Measurements from ENCODE around the gene XRRA1.

XRRA1 gene

DNA sequence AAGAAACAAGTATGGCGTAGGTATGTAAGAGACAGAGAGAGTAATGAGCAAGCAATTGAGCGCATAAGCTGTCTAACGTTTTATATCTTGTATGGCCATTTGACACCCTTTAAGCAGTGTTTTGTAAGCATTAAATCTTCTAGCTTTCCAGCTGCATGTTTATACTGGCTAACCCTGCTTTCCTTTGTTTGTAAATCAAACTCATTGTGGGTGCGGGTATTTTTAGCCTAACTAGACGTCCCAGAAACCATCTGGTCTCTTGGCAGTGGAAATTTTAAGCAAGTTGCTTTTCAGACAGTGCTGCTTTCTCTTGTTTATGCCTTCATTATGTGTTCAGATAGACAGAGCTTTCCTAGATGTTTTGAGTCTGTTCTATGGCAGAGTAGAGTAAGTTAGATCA lies 126.7 kb downstream of the XRRA1 start:
- no peak for DNase-seq

DNA sequence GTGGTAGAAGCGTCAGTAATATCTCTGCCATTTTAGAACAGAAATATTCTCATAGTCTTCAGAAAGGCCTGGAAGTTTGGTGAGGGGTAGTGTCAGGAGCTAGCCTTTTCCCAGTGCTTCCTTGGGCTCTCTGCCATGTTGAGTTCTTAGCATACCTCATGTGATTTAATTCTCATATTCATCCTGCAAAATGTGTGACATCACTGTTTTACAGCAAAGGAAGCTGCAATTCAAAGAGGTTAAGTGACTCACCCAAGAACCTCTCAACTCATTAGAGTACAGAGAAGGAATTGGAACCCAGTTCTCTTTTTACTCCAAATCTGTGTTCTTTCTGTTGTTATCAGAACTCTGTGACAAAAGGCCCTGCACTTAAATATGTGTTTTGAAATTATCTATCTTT lies 128.1 kb downstream of the XRRA1 start:
- DNase-seq: no peak

DNA sequence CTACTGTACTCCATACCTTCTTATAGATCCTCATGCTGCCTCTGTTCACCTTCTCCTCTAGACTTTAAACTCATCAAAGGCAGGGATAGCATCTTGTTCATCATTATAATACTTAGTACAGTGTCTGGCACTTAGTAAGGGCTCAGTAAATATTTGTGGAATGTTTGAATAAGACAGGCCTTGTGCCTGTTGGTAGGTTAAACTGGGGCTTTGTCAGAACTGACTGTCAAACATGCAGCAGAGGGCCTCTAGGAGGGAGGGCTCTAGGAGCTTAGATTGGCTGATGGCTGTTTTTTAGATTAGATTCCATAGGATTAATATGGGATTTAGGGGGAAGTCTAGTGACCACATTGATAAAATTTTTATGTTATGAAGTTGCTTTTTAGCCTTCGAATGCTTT lies 129.5 kb downstream of the XRRA1 start:
- DNase-seq: no peak

DNA sequence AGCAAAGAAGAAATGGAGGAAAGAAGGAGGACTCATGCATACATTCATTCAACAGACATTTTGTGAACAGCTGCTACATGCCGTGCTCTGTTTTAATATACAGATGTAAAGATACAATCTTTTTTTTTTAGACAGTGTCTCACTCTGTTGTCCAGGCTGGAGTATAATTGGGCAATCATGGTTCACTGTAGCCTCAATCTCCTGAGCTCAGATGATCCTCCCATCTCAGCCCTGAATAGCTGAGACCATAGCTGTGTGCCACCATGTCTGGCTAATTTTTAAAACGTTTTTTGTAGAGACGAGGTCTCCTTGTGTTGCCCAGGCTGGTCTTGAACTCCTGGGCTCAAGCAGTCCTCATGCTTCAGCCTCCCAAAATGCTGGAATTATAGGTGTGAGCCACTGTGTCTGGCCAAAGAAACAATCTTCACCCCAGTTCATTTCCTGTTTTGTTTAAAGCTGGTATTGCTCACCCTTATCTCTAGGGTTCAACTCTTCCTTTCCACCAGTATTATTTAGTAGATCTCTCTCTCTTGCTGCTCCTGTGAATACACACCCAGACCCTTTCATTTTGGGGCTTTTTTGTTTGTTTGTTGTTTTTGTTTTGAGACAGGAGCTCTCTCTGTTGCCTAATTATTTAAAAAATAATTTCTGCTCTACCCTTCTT lies 130.5 kb downstream of the XRRA1 start:
- no peak for DNase-seq

DNA sequence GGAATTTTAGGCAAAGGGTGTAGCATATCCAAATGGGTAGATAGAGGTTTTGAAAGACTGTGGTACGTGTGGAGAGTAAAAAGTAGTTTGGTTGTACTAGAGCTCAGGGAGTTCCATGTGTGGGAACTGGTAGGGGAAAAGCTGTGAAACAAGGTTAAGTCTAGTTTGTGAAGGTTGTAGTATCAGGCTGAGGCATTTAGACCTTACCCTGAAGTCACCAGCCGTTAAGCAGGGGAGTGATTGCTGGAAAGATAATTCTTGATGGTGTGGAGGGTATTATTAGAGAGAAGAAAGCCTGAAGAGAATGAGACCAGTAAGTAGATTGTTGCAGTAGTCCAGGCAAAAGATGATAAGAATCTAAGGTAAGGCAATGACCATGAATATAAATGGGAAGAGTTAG lies 132.2 kb downstream of the XRRA1 start:
- no peak for DNase-seq

DNA sequence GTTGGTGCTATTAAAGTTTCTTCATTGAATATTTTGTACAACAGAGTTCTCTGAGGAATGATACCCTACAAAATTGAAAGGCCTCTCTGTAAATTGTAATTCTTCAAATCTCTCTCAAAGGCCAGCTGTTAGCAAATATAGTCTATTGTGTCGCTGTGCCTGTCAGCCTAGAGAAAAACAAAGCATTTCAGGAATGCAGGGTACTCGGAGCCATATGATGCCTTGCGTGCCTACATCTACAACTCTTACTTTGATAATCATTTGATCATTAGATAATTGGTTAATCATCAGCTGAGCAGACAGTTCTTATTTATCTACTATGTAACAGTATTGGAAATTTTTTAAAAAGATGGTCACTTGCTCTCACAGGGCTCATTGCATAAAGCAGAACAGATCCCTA lies 132.9 kb downstream of the XRRA1 start:
- DNase-seq: no peak

DNA sequence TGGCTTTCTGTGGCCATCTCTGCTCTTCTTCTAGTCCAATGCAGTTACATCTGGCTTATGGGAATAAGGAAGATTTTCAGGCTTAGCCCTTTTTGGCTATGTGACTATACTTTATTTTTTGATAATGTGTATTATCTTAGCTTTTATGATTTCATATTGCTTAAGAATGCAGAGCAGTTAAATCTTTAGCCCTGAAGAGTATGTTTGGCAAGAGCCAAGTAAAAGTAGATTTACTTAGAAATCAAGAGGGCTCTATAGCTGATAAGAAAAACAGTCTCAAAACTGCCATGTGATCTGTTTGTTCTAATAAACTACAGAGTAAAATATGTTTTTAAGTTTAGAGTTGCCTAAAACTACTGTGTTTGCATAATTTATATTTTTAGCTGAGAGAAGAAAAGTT lies 139.1 kb downstream of the XRRA1 start:
- DNase-seq: no peak

DNA sequence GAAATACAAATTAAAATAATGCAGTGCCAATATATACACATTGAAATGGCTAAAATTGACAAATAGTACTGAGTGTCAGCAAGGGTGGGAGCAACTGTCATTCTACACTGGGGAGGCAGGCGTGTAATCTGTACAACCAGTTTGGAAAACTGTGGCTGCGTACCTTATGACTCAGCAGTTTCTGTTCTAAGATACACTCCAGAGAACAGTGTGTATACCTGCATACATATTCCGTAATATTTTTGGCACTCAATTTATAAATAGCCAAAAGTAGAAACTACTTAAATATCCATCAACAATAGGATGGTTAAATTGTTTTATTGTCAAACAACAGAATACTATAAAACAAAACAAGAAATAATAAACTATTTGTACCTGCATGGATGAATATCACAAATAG lies 142.6 kb downstream of the XRRA1 start:
- no peak for DNase-seq

DNA sequence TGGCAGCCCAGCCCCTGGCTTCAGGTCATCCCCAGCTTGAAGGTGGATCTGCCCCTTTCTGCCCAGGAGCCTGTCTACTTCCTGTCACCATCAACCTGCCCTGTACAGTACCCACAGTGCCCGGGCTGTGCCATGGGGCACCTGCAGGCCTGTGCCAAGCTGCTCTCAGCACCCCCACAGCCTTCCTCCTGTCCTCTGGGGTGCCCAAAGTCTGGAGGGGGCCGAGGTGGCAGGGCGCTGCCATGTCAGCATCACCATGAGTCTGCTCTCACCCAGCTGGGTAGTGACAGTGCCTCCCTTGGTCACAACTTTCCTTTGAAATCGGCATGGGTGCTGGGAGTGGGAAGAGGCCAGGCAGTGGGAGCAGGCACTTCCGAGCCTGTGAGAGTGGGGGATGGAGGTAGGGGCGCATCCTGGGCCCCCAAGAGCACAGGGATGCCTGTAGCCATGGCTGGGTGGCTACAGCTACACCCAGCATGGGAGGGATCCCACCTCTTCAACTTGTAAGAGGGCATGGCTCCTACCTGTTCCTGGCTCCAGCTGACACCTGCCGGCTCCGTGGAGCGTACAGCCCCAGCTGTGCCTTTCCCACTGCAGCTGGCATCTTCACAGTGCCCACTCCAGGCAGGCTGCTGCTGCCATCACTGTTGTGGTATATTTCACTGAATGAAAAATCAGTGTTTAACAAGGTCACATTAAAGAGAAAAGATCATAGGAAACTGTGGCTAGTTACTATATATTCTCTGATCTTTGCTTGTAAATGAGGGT lies 157.4 kb downstream of the XRRA1 start:
- DNase-seq: no peak
